HG02884 (cell line): ENCODE results near the gene ACOX1.

ENCODE experiments used
- ATAC-seq: cut with Tn5 transposase; IDR thresholded peaks from one replicate; pipeline ENCODE4 v1.9.1; 2021; ENCODE audit warnings: mild to moderate bottlenecking, moderate library complexity; ENCODE audit not compliant: unreplicated experiment

Gene ACOX1

DNA sequence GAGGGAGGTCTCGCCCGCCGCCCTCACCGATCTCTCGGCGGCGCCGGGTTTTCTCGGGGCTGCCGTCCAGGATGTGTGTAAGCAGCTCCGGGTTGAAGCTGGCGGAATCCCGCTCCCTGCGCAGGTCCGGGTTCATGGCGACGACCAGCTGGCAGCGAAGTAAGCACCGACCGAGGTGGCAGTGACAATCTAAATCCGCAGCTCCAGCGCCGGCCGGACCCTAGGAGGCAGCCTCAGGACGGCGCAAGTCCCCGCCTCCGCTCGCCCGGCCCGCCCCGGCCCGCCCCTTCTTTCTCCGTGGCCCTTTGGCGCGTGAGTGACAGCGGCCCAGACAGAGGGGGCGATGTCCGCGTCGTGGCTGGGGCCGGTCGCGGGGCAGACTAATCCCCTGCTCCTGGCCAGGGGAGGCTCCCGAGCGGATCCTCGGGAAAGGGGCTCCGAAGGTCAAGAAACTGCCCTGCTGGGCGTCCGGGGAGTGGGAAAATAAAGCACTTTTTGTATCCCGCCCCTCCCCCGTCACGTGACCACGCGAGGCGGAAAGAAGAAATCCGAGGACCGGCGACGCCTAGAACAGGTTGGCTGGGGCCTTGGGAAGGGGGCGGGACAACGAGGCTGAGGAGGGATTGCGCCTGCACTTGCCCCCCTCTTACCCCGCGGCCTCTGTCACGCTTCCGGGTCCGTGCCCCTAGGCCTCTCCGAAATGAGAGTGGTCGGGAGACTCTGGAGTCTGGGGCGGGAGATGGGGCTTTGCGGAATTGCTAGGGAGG is at the start of gene ACOX1, which contains the start of gene TEN1:
TSS of gene ACOX1 (minus strand) at position 229 of the 767 bp plus-strand sequence. CDS start at position 136, 93 bp downstream.
TSS of gene TEN1 (plus strand) at position 303 of the 767 bp plus-strand sequence. CDS start 6,953 bp downstream, outside the sequence.
- ATAC-seq = peak; percentile 85

DNA sequence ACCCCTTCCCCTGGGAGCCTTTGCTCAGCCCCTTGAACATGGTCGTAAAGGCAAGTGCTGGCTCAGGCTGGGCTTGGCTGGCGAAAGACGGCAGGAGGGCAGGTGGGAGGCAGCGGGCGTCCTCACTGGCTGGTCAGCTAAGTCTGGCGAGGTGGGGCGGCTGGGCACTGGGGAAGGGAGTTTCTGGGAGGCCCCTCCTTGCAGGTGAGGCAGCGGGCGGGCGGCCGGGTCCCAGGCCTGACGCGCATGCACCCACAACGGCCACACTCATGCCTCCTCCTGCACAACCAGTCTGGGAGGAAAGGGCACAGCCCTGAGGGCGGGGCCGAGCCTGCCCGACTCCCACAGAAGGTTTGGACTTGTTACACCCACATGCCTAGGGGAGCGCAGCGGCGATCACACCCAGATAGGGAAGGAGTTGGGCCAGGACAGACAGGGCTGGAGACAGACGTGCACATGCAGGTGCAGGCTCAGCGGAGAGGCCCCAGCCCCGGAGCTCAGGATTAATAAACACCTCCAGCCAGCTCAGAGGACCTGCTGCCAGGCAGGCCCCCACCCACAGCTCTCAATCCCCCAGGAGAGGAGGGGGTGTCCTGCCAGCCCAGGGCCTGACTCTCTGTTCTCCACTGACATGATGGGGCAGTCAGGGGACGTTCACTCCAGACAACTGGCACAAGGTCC is 48.3 kb upstream of the ACOX1 start, which contains the start of gene EVPL:
TSS of gene EVPL (minus strand) at position 148 of the 681 bp plus-strand sequence. CDS start at position 40, 108 bp downstream.
- ATAC-seq = no peak

DNA sequence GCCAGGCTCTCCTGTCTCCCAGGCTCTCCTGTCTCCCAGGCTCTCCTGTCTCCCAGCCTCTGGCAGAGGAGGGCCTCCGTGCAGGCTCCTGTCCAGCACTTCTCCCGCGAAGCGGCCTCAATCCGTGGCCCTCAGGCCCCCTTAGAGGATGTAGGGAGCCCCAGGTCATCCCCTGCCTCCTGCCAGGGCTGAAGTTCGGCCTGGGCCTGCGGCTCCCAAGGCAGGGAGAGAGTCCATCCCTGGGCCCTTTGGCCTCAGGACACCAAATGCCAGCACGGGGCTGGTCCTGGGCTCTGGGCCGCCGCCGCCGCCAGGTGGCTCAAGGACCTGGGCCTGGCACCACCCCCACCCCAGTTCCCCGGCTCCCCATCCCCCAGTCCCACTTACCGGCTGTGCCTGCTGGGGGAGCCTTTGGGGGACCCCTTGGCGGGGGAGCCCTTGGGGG is 47.8 kb upstream of the ACOX1 start:
- no peak for ATAC-seq

DNA sequence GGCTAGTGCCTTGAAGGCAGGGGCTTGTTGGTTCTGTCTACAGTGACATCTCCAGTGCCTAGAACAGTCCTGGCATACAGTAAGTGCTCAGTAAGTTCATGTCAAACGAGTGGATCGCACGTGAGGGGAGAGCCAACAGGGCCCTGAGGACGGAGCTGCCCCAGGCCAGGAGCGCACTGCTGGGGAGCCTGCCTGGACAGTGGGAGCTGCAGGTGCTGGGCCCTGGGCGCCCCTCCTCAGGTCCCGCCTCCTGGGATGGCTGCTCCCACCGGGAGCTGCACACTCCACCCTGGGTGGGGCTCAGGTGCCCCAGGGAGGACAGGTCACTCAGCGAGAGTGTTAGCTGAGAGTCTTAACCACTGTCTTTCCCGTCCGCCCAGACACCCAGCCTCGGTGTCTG is 46.3 kb upstream of the ACOX1 start:
- no peak for ATAC-seq

- no peak for ATAC-seq
Observed at GRCh38 chr17:76024353-76024752, 45.4 kb upstream of the ACOX1 start.

- ATAC-seq = no peak
Observed at GRCh38 chr17:76023900-76024237, 44.9 kb upstream of the ACOX1 start.

- no peak for ATAC-seq
Observed at GRCh38 chr17:76022973-76023899, 44.3 kb upstream of the ACOX1 start.

DNA sequence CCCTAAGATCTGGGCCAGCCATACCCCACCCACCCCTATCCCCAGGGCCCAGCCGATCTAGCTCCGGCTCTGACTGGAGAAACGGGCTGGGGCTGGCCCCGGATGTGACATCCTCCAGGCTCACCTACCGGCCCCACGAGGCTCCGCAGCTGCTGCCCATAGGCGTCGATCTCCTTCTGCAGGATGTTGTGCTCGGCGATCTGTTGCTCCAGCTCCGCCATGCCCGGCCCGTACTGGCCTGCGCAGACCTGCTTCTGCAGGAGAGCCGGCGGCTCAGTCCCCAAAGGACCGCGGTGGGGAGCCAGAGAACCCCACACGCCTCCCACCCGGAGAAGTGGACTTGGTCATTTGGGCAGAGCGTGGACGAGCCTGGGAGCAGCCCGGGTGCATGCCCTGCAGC is 43.3 kb upstream of the ACOX1 start:
- no peak for ATAC-seq

DNA sequence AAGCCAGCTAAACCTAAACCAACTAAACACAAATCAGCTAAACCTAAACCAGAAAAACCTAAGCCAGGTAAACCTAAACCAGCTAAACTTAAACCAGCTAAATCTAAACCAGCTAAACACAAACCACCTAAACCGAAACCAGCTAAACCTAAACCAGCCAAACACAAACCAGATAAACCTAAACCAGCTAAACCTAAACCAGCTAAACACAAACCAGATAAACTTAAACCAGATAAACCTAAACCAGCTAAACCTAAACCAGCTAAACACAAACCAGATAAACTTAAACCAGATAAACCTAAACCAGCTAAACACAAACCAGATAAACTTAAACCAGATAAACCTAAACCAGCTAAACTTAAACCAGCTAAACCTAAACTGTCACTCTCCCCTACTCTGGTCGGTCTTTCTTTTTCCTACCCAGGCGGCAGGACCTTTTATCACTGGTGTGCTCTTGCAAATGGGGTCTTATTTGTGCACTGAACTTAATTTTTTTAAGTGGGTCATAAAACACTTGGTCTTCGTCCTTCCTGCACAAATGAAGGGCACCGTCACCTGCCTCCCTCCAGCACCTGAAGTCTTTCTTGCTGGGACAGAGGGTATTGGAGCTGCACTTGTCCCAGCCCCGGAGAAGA is 41.0 kb upstream of the ACOX1 start:
- no peak for ATAC-seq

GRCh38 chr17:76018801-76019200 is 39.8 kb upstream of the ACOX1 start:
- no peak for ATAC-seq

- no peak for ATAC-seq
Observed at GRCh38 chr17:76018340-76018680, 39.3 kb upstream of the ACOX1 start.

- ATAC-seq = no peak
Observed at GRCh38 chr17:76017481-76018339, 38.7 kb upstream of the ACOX1 start.

- no peak for ATAC-seq
Observed at GRCh38 chr17:76014925-76015261, 35.9 kb upstream of the ACOX1 start.

GRCh38 chr17:76014100-76014924 is 35.3 kb upstream of the ACOX1 start:
- ATAC-seq = no peak

- ATAC-seq = no peak
Observed at GRCh38 chr17:76013377-76013932, 34.5 kb upstream of the ACOX1 start.

GRCh38 chr17:76011951-76012350 is 33.0 kb upstream of the ACOX1 start:
- ATAC-seq = no peak

GRCh38 chr17:76009969-76010661 is 31.1 kb upstream of the ACOX1 start:
- ATAC-seq = no peak

DNA sequence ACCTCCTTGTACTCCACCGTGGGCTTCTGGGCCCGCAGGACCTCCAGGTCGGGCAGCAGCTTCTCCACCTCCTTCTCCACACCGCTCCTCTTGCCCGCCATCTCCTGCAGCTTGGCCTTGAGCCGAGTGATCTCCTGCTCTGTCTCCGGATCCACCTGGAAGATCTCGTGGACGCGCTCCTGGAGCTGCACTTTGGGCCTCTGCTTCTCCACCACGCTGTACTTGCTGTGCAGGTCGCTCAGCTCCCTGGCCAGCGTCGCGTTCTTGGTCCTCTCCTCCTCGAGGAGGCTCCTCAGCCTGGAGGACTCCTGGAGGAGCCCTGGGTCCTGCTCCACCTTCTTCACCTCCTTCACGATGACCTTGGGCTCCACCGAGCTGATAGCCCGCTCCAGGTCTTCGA is 30.5 kb upstream of the ACOX1 start:
- no peak for ATAC-seq
